Esophagus squamous epithelium (tissue), 5 donors: ENCODE results near the gene TBX20. TPM values are rescaled to one million over a fixed set of nuclear protein-coding genes. Genes with fewer than 3 reads are reported as not detected.
"Not testable (repeated sequence)": the region's sequence is repeated elsewhere in the genome, so short reads cannot be mapped to it uniquely, and the experiment has no call there.

Experiments used
- DNase-seq: peaks from one replicate; lab custom pipeline; 2025; lab: John Stamatoyannopoulos, UW
- H3K27ac ChIP-seq, 4 donors: fragments of 200-600 bp; sonication (generic); one replicate each; pipeline ENCODE4 v1.5.1; 2016 to 2019; ENCODE audit warnings: mild to moderate bottlenecking in 1 of 4
- H3K27me3 ChIP-seq, 4 donors: fragments of 200-600 bp; sonication (generic); 1 replicate in 3 of 4; 2 replicates in 1 of 4; pipeline versions ENCODE4 v1.5.1 to v1.6.0; 2017 to 2021; ENCODE audit warnings: antibody characterized with exemption in 1 of 4
- H3K36me3 ChIP-seq, 3 donors: fragments of 200-600 bp; sonication (generic); one replicate each; pipeline ENCODE4 v1.5.1; 2016 to 2019
- H3K4me1 ChIP-seq, 3 donors: fragments of 200-600 bp; sonication (generic); one replicate each; pipeline ENCODE4 v1.5.1; 2017 to 2019
- H3K4me3 ChIP-seq, 4 donors: fragments of 200-600 bp; sonication (generic); 1 replicate in 3 of 4; 2 replicates in 1 of 4; pipeline ENCODE4 v1.5.1; 2016 to 2019; ENCODE audit warnings: mild to moderate bottlenecking in 2 of 4, moderate library complexity in 1 of 4
- H3K9me3 ChIP-seq, 3 donors: fragments of 200-600 bp; sonication (generic); one replicate each; pipeline ENCODE4 v1.5.1; 2016 to 2019
- CTCF ChIP-seq, 6 experiments: fragments of 450-650 bp in 4 of 6; fragments of 200-600 bp in 2 of 6; sonication (generic) in 2 of 6; IDR thresholded peaks; one replicate each; pipeline ENCODE4 v1.5.1; 2016 to 2019; ENCODE audit warnings: antibody characterized with exemption in 6 of 6, mild to moderate bottlenecking in 4 of 6, moderate library complexity in 4 of 6
- POLR2A ChIP-seq, 4 donors: fragments of 450-650 bp; IDR thresholded peaks; one replicate each; pipeline ENCODE4 v1.6.1; 2017; ENCODE audit warnings: antibody characterized with exemption in 4 of 4, mild to moderate bottlenecking in 4 of 4, moderate library complexity in 3 of 4
- WGBS, 2 donors: methylation state at CpG; one replicate each; pipeline ENCODE4 v1.1.5; 2018; 5-methylcytosine and 5-hydroxymethylcytosine counted together
- intact Hi-C: fragments of 100-400 bp; cut with DNase I; formaldehyde crosslinking; loops from one replicate; pipeline ENCODE4 v1.15.0; 2022
- total RNA-seq, 4 donors: library from RNA; depleted of rRNA; stranded (reverse); fragments of >200 nt; gene quantifications; one replicate each; pipeline ENCODE4 v1.1.0, GENCODE V29; 2016
- donor health status: DM: yes; HTN: yes; CAD: no.

Gene TBX20
- total RNA-seq, 4 donors from 2014 or later: not detected

- Histone ChIP-seq H3K27me3 (peaks cover 6 to 96% (median 15%) of the 10 kb centered on the region in 4 donors), H3K27ac (no peak overlapping the region), H3K4me3 (no peak overlapping the region), H3K36me3 (no peaks in the 10 kb centered on the region), H3K4me1 (peaks cover 0 to 8% (median 8%) of the 10 kb centered on the region in 3 donors), H3K9me3 (no peaks in the 10 kb centered on the region)
- 9% methylated on average over 10 to 21 of the region's 21 CpGs for WGBS, 2 donors
- TF ChIP-seq CTCF (IDR thresholded peaks at IDR 0.05): no peak
- no peak for TF ChIP-seq POLR2A (IDR thresholded peaks at IDR 0.05)
- DNase-seq: no peak
- intact Hi-C loops: no loop called here
These were observed 5.0 kb downstream of the TBX20 start for GRCh38 chr7:35248576-35249536.

DNA sequence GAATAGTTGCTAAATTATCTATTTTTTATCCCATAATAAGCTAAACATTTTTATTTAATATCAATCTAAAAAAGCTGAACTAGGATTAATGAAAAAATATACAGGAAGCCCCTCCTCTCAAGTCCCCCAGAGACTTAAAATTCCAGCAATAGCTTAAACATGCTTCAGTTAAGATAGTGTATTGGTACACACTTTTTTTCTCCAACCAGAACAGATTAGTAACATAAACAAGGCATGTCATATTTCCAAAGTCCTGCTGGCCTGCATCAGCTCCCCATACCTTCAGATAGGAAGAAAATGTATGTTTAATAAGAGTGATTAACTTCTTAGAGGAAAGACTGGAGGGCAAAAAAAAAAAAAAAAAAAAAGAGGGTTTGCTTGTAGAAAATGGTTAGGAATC, 7.1 kb downstream of the TBX20 start:
- intact Hi-C loops: no loop called here
- TF ChIP-seq CTCF (IDR thresholded peaks at IDR 0.05) (no peak), POLR2A (IDR thresholded peaks at IDR 0.05) (no peak)
- DNase-seq: no peak
- Histone ChIP-seq H3K9me3 (no peaks in the 10 kb centered on the region), H3K4me1 (no peaks in the 10 kb centered on the region), H3K27me3 (peaks cover 0 to 91% (median 4%) of the 10 kb centered on the region in 4 donors), H3K36me3 (no peaks in the 10 kb centered on the region), H3K27ac (no peak overlapping the region), H3K4me3 (no peak overlapping the region)

- no peak overlapping the region for H3K27ac ChIP-seq
- TF ChIP-seq POLR2A (IDR thresholded peaks at IDR 0.05) (no peak), CTCF (IDR thresholded peaks at IDR 0.05) (no peak)
- no peak overlapping the region for H3K4me3 ChIP-seq
- no peaks in the 10 kb centered on the region for H3K9me3 ChIP-seq
- no peak for DNase-seq
- intact Hi-C loops: no loop called here
- no peaks in the 10 kb centered on the region for H3K36me3 ChIP-seq
- no peaks in the 10 kb centered on the region for H3K4me1 ChIP-seq
- H3K27me3 ChIP-seq: peaks cover 0 to 50% (median 0%) of the 10 kb centered on the region in 4 donors
- 61 to 84% methylated on average over 7 of the region's 7 CpGs for WGBS, 2 donors
These were observed 12.0 kb downstream of the TBX20 start for GRCh38 chr7:35241884-35242283.

DNA sequence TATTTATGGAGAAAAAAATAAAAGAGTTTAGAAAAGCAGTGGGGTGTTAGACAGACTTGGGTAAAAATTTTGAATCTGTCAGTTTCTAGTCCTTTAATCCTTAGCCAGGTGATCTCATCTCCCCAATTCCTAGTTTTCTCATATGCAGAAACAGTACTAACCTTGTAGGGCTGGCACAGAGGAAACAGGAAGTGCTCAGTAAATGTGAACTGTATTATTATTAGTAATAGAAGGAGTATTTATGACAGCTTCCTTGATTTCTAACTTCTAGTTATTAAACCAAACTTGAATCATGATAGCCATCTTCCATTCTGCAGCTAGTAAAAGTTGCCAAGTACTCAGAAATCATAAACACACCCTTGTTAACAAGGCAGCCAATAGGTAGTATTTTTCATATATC, 12.5 kb downstream of the TBX20 start:
- no peak for DNase-seq
- H3K27ac ChIP-seq: no peak overlapping the region
- intact Hi-C loops: no loop called here
- H3K4me3 ChIP-seq: no peak overlapping the region
- H3K27me3 ChIP-seq: peaks cover 0 to 46% (median 0%) of the 10 kb centered on the region in 4 donors
- H3K4me1 ChIP-seq: no peaks in the 10 kb centered on the region
- H3K9me3 ChIP-seq: no peaks in the 10 kb centered on the region
- no peaks in the 10 kb centered on the region for H3K36me3 ChIP-seq
- TF ChIP-seq POLR2A (IDR thresholded peaks at IDR 0.05) (no peak), CTCF (IDR thresholded peaks at IDR 0.05) (no peak)

DNA sequence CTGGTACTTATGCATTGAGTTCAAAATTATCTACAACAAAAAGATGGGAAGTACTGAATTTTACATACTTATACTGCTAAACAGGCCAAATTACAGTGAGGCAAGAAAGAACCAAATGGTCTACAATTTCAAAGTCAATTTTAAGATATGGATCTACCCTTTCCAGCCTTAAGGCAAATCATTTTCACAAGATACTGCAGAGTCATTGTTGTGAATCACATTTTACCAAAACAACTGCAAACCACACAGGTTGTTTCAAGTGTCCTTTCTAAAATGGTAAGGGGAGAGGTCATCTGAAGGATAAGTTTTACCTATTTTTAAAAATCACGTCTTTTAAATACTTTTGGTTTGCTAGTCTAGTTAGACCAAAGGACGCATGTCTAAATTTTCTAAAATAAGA, 12.9 kb downstream of the TBX20 start:
- H3K9me3 ChIP-seq, H3K27ac ChIP-seq, intact Hi-C loops, H3K4me3 ChIP-seq, DNase-seq, H3K36me3 ChIP-seq, H3K4me1 ChIP-seq: not testable (repeated sequence)
- peaks cover 0 to 42% (median 0%) of the 10 kb centered on the region in 4 donors for H3K27me3 ChIP-seq
- 56 to 68% methylated on average over 2 of the region's 2 CpGs for WGBS, 2 donors

GRCh38 chr7:35238456-35238855, 15.4 kb downstream of the TBX20 start:
- H3K27ac ChIP-seq, H3K9me3 ChIP-seq, intact Hi-C loops, DNase-seq, H3K36me3 ChIP-seq, H3K4me1 ChIP-seq, H3K4me3 ChIP-seq: not testable (repeated sequence)
- 74 to 87% methylated on average over 5 of the region's 5 CpGs for WGBS, 2 donors
- peaks cover 0 to 20% (median 0%) of the 10 kb centered on the region in 4 donors for H3K27me3 ChIP-seq
